ENCODE measurements around the gene KCNE3.
A peak's percentile ranks its signal among the peaks of the same experiment; 100 is the strongest.

Gene KCNE3

GRCh38 chr11:74466916-74467885, at the start of gene KCNE3:
Gene KCNE3 (minus strand): TSS chr11:74467549. CDS start chr11:74457563, 9,986 bp downstream.
- Histone ChIP-seq H3K27me3 (replicated peaks) (no peaks in the 10 kb centered on the region), H3K27ac (no peak within 1 kb of the TSS), H3K4me3 (ENCODE audit: low read depth, low read length) (peak within 1 kb of the TSS; percentile 73), H3K36me3 (replicated peaks) (no peaks in the 10 kb centered on the region)
- DNase-seq: no peak
- in situ Hi-C loops (cut with HindIII; ENCODE audit: low pct_ligation_motif_present, low sequenced_read_pairs): loop anchor here (25.0 kb wide), 1 partner anchor 95 kb away; no protein-coding TSS in a partner anchor
- TF ChIP-seq CTCF (IDR thresholded peaks at IDR 0.05; ENCODE audit: low read depth, low read length, missing control alignments): no peak

- Histone ChIP-seq H3K27ac (no peak overlapping the region), H3K27me3 (replicated peaks) (no peaks in the 10 kb centered on the region), H3K36me3 (replicated peaks) (no peaks in the 10 kb centered on the region), H3K4me3 (ENCODE audit: low read depth, low read length) (no peak overlapping the region)
- DNase-seq: no peak
- TF ChIP-seq CTCF (IDR thresholded peaks at IDR 0.05; ENCODE audit: low read depth, low read length, missing control alignments): no peak
- in situ Hi-C loops (cut with HindIII; ENCODE audit: low pct_ligation_motif_present, low sequenced_read_pairs): no loop called here
Measured at GRCh38 chr11:74507582-74507981, 40.2 kb upstream of the KCNE3 start.

GRCh38 chr11:74506823-74507222, 39.5 kb upstream of the KCNE3 start:
- TF ChIP-seq CTCF (IDR thresholded peaks at IDR 0.05; ENCODE audit: low read depth, low read length, missing control alignments): no peak

GRCh38 chr11:74505911-74506310, 38.6 kb upstream of the KCNE3 start:
- no peak for TF ChIP-seq CTCF (IDR thresholded peaks at IDR 0.05; ENCODE audit: low read depth, low read length, missing control alignments)
- H3K4me3 ChIP-seq (ENCODE audit: low read depth, low read length): no peak overlapping the region
- no peaks in the 10 kb centered on the region for H3K36me3 ChIP-seq (replicated peaks)
- no peaks in the 10 kb centered on the region for H3K27me3 ChIP-seq (replicated peaks)
- no peak for DNase-seq
- in situ Hi-C loops (cut with HindIII; ENCODE audit: low pct_ligation_motif_present, low sequenced_read_pairs): no loop called here
- no peak overlapping the region for H3K27ac ChIP-seq

More at GRCh38 chr11:74506823-74507222, 39.5 kb upstream of the KCNE3 start:
- no peak overlapping the region for H3K4me3 ChIP-seq (ENCODE audit: low read depth, low read length)
- no peak for DNase-seq
- H3K27ac ChIP-seq: no peak overlapping the region
- no peaks in the 10 kb centered on the region for H3K27me3 ChIP-seq (replicated peaks)
- in situ Hi-C loops (cut with HindIII; ENCODE audit: low pct_ligation_motif_present, low sequenced_read_pairs): no loop called here
- H3K36me3 ChIP-seq (replicated peaks): no peaks in the 10 kb centered on the region

GRCh38 chr11:74504100-74504691, 36.8 kb upstream of the KCNE3 start:
- no peak for TF ChIP-seq CTCF (IDR thresholded peaks at IDR 0.05; ENCODE audit: low read depth, low read length, missing control alignments)
- H3K27ac ChIP-seq: no peak overlapping the region
- H3K27me3 ChIP-seq (replicated peaks): no peaks in the 10 kb centered on the region
- in situ Hi-C loops (cut with HindIII; ENCODE audit: low pct_ligation_motif_present, low sequenced_read_pairs): no loop called here
- no peaks in the 10 kb centered on the region for H3K36me3 ChIP-seq (replicated peaks)
- no peak for DNase-seq
- no peak overlapping the region for H3K4me3 ChIP-seq (ENCODE audit: low read depth, low read length)
